Measurements from ENCODE around the gene ZNF775.

ZNF775 gene

DNA sequence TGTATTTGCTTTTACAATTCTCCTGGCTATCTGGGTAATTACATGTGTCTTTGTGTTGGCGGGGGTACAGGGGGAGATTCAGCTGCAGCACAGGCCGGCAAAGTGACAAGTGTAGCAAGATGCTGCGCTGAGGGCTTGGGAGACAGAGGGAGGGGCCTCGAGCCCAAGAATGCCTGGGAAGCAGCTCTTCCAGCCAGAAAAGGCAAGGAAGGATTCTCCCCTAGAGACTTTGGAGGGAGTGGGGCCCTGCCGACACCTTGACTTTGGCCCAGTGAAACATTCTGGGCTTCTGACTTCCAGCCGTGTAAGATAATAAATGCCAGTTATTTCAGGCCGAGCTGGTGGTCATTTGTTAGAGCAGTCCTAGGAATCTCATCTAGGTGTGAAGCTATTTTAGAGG, 17.7 kb upstream of the ZNF775 start:
- Histone ChIP-seq H3K27me3 (ENCODE audit: insufficient read depth, poor library complexity, severe bottlenecking) (no peaks in the 10 kb centered on the region), H3K27ac (replicated peaks) (no peak overlapping the region), H3K4me3 (replicated peaks; ENCODE audit: insufficient read depth, low read length) (no peak overlapping the region)
- DNase-seq (ENCODE audit: low read depth in 1 of 2, low spot score in 1 of 2): no peak
- TF ChIP-seq, protein P1, sequence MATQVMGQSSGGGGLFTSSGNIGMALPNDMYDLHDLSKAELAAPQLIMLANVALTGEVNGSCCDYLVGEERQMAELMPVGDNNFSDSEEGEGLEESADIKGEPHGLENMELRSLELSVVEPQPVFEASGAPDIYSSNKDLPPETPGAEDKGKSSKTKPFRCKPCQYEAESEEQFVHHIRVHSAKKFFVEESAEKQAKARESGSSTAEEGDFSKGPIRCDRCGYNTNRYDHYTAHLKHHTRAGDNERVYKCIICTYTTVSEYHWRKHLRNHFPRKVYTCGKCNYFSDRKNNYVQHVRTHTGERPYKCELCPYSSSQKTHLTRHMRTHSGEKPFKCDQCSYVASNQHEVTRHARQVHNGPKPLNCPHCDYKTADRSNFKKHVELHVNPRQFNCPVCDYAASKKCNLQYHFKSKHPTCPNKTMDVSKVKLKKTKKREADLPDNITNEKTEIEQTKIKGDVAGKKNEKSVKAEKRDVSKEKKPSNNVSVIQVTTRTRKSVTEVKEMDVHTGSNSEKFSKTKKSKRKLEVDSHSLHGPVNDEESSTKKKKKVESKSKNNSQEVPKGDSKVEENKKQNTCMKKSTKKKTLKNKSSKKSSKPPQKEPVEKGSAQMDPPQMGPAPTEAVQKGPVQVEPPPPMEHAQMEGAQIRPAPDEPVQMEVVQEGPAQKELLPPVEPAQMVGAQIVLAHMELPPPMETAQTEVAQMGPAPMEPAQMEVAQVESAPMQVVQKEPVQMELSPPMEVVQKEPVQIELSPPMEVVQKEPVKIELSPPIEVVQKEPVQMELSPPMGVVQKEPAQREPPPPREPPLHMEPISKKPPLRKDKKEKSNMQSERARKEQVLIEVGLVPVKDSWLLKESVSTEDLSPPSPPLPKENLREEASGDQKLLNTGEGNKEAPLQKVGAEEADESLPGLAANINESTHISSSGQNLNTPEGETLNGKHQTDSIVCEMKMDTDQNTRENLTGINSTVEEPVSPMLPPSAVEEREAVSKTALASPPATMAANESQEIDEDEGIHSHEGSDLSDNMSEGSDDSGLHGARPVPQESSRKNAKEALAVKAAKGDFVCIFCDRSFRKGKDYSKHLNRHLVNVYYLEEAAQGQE (IDR thresholded peaks at IDR 0.05; ENCODE audit: insufficient replicate concordance, low read depth): no peak
- TF ChIP-seq SPI1 (IDR thresholded peaks at IDR 0.05; ENCODE audit: borderline replicate concordance, low read depth) (no peak), POLR2AphosphoS5 (IDR thresholded peaks at IDR 0.05; ENCODE audit: low read depth) (no peak), GABPA (IDR thresholded peaks at IDR 0.05; ENCODE audit: low read depth) (no peak)
- TF ChIP-seq, protein P2, sequence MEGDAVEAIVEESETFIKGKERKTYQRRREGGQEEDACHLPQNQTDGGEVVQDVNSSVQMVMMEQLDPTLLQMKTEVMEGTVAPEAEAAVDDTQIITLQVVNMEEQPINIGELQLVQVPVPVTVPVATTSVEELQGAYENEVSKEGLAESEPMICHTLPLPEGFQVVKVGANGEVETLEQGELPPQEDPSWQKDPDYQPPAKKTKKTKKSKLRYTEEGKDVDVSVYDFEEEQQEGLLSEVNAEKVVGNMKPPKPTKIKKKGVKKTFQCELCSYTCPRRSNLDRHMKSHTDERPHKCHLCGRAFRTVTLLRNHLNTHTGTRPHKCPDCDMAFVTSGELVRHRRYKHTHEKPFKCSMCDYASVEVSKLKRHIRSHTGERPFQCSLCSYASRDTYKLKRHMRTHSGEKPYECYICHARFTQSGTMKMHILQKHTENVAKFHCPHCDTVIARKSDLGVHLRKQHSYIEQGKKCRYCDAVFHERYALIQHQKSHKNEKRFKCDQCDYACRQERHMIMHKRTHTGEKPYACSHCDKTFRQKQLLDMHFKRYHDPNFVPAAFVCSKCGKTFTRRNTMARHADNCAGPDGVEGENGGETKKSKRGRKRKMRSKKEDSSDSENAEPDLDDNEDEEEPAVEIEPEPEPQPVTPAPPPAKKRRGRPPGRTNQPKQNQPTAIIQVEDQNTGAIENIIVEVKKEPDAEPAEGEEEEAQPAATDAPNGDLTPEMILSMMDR (IDR thresholded peaks at IDR 0.05; ENCODE audit: insufficient read depth, low read length): no peak

DNA sequence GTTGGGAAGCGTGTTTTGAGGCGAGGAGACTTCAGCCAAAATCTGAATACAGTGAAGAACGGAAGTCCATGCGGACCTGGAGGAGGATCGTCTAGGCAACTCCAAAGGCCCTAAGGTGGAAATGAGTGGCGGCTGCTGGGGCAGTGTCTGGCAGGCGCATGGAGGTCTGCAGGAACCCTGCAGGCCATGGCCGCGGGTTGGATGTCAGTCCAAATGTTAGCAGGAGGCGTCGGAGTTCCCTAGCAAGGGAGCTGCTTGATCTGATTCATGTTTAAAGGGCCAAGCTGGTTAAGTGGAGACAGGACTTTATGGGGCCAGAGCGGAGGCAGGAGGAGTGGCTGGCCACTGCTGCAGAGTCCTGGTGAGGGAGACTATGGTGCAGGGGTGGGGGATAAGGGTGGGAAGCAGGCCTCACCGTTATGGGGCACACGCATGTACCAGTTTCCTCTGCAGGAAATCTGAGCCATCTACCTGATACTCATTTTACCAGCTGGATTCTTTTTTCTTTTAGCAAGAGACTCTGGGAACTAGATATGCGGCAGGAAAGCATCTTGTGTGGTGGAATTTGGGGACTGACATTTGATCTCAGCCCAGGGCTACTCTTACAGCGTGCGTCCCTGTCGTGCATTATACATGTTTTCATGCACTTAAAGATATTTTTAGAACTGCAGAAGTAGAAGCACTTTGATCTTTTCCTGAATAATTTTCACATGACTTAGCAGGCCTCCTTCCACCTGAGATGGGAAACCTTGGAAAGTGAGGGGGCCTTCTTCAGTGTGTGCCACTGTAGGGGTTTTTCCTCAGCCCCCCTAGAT, 17.1 kb upstream of the ZNF775 start:
- Histone ChIP-seq H3K27ac (replicated peaks) (no peak overlapping the region), H3K27me3 (ENCODE audit: insufficient read depth, poor library complexity, severe bottlenecking) (no peaks in the 10 kb centered on the region), H3K4me3 (replicated peaks; ENCODE audit: insufficient read depth, low read length) (no peak overlapping the region)
- TF ChIP-seq SPI1 (IDR thresholded peaks at IDR 0.05; ENCODE audit: borderline replicate concordance, low read depth): no peak
- DNase-seq (ENCODE audit: low read depth in 1 of 2, low spot score in 1 of 2): no peak

DNA sequence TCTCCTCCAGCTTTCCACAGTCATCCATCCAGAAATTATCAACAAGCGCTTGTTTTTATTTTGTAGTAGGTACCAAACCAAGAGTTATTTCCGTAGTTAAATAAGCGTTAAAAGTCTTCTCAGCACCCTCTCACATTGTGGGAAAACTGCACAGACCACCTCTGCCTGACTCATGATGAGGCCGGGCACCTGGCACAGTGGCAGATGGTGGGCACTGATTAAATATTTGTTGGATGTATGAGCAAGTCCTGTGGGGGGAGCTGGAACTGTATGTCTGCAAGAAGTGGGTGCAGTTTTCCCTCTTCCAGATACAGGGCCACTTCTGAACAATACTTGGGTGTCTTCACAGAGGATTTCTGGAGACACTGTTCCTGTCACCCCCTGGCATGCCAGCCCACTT, 15.8 kb upstream of the ZNF775 start:
- Histone ChIP-seq H3K4me3 (replicated peaks; ENCODE audit: insufficient read depth, low read length) (no peak overlapping the region), H3K27ac (replicated peaks) (peak overlapping the region; percentile 100), H3K27me3 (ENCODE audit: insufficient read depth, poor library complexity, severe bottlenecking) (no peaks in the 10 kb centered on the region)
- DNase-seq (ENCODE audit: low read depth in 1 of 2, low spot score in 1 of 2): no peak
- TF ChIP-seq, protein P1 (IDR thresholded peaks at IDR 0.05; ENCODE audit: insufficient replicate concordance, low read depth): no peak
- no peak for TF ChIP-seq SPI1 (IDR thresholded peaks at IDR 0.05; ENCODE audit: borderline replicate concordance, low read depth)
- TF ChIP-seq POLR2AphosphoS5 (IDR thresholded peaks at IDR 0.05; ENCODE audit: low read depth): no peak
- TF ChIP-seq, protein P2 (IDR thresholded peaks at IDR 0.05; ENCODE audit: insufficient read depth, low read length): no peak
- TF ChIP-seq GABPA (IDR thresholded peaks at IDR 0.05; ENCODE audit: low read depth): no peak

DNA sequence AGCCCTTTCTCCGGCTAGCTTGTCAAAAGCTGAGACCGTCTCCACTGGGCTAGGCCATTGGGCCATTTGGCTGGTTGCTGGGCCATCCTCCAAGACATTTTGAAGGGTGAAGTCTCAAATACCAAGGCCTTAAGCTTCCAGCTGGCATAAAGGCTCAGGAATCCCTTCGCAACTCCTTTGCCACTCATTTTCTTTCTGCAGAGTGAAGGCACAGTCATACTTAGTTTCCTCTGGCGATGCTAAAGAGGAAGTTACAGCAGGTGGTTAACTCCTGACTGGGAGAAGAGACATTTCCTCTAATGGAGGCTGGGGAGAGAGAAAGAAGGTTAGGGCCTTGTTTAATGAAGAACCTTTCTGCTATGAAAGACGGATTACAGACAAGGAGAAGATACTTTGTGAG, 15.3 kb upstream of the ZNF775 start:
- Histone ChIP-seq H3K27ac (replicated peaks) (peak overlapping the region; percentile 100), H3K4me3 (replicated peaks; ENCODE audit: insufficient read depth, low read length) (no peak overlapping the region), H3K27me3 (ENCODE audit: insufficient read depth, poor library complexity, severe bottlenecking) (no peaks in the 10 kb centered on the region)
- DNase-seq (ENCODE audit: low read depth in 1 of 2, low spot score in 1 of 2): peak in 1 of 2 experiments; percentile 80
- TF ChIP-seq GABPA (IDR thresholded peaks at IDR 0.05; ENCODE audit: low read depth) (no peak), SPI1 (IDR thresholded peaks at IDR 0.05; ENCODE audit: borderline replicate concordance, low read depth) (peak; percentile 68; the same call in 1 of the 2 replicates), POLR2AphosphoS5 (IDR thresholded peaks at IDR 0.05; ENCODE audit: low read depth) (peak; percentile 61; the same call in 1 of the 2 replicates)
- TF ChIP-seq, protein P2 (IDR thresholded peaks at IDR 0.05; ENCODE audit: insufficient read depth, low read length): no peak

Measured in HL-60 (cell line).